Activated CD8-positive, alpha-beta memory T cell treated with anti-CD3 and anti-CD28 coated beads, Interleukin-2, amount 50 U/mL, for 48 hours (primary cell): ENCODE measurements around the gene PRPF8.
"Not testable (repeated sequence)": the region's sequence is repeated elsewhere in the genome, so short reads cannot be mapped to it uniquely, and the experiment has no call there.

Experiments used
- DNase-seq: peaks from one replicate; pipeline ENCODE4 v3.0.0-alpha.2; 2020

The PRPF8 gene

GRCh38 chr17:1688405-1688804, 3.7 kb upstream of the PRPF8 start:
- not testable (repeated sequence) for DNase-seq

- no peak for DNase-seq
Measured at GRCh38 chr17:1686086-1686485, 1.4 kb upstream of the PRPF8 start.

DNA sequence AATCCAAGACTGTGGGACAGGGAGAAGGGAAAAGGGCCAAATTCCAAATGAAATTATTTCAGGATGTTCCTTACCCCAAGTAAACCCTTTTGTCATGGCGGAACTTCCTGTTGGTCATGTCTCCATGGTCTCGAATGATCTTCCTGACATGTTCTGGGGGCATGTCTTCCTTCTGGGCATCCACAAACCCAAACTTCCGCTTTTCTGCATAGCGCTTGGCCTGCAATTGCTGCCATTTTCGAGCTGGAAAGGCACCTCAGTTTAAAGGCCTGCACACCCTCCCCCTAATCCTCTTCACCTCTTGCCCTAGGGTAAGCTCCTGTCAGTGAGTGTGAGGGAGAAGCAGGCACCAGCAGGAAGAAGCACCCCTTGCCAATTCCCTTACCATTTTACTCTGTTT, 1.2 kb downstream of the PRPF8 start:
- no peak for DNase-seq

DNA sequence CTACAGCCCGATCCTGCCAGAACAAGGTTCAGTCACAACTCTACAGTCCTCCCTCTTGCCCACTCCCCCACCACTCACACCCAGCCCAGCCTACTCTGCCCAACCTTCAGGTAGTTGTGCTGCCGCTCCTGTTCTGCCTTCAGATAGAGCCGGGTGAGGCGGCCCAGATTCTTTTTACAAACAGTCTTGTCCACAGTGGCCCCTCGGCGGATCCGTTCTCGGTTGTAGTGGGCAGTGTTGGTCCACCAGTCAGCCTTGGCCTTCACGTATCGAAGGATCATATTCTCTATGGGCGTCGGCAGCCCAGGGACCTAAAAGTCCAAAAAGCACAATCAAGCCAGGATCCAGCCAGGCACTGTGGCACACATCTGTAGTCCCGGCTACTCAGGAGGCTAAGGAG, 8.3 kb downstream of the PRPF8 start:
- no peak for DNase-seq

- no peak for DNase-seq
Measured at GRCh38 chr17:1673041-1673785, 11.5 kb downstream of the PRPF8 start.

DNA sequence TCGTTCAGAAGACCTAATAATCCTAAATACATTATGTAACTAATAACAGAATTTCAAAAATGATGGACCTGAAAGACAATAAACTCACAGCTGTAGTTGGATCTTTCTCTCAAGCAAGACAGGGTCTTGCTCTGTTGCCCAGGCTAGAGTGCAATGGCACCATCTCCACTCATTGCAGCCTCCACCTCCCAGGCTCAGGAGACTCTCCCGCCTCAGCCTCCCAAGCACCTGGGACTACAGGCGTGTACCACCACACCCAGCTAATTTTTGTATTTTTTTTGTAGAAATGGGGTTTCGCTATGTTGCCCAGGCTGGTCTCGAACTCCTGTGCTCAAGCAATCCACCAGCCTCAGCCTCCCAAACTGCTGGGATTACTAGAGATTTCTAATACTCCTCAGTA, 20.7 kb downstream of the PRPF8 start:
- DNase-seq, result not testable (repeated sequence)

DNA sequence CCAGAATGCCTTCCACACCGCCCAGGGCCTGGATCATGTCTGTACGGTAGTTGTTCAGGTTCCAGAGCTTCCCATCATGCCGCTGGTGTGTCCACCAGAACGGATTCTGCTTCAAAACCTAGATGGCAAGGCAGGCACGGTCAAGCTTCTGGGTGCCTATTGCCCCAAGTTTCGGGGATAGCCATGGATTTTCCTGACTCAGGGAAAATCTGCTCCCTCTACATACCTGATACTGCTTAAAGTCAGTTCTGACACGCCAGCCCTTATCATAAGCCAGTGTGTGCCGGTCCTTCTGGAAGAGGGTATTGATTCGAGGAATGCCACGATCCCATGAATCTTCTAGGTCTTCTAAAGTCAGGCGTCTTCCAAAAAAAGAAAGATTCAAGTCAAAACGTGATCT, 23.6 kb downstream of the PRPF8 start:
- no peak for DNase-seq

- DNase-seq, result no peak
Measured at GRCh38 chr17:1658100-1658499, 26.6 kb downstream of the PRPF8 start.

GRCh38 chr17:1653735-1654134, 30.9 kb downstream of the PRPF8 start:
- no peak for DNase-seq

- not testable (repeated sequence) for DNase-seq
Measured at GRCh38 chr17:1652794-1653193, 31.9 kb downstream of the PRPF8 start.

DNA sequence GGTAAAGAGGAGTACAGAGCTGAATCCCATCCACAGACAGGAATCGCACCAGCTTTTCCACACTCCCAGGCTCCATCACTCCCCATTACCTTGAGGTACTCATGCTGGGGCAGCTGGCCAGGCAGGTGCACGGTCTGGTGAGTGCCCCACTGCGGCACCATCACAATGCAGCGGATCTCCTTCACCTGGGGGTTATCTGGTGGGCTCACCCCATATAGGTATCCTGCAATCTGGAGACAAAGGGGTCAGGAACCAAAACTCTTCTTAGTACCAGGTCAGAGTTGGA, 33.2 kb downstream of the PRPF8 start:
- no peak for DNase-seq

GRCh38 chr17:1650731-1651558, 33.7 kb downstream of the PRPF8 start:
- no peak for DNase-seq

- DNase-seq, result no peak
Measured at GRCh38 chr17:1649844-1650501, 34.7 kb downstream of the PRPF8 start, which contains the start of gene RILP. Gene RILP (minus strand): TSS chr17:1649866. CDS start chr17:1649804, 62 bp downstream.

DNA sequence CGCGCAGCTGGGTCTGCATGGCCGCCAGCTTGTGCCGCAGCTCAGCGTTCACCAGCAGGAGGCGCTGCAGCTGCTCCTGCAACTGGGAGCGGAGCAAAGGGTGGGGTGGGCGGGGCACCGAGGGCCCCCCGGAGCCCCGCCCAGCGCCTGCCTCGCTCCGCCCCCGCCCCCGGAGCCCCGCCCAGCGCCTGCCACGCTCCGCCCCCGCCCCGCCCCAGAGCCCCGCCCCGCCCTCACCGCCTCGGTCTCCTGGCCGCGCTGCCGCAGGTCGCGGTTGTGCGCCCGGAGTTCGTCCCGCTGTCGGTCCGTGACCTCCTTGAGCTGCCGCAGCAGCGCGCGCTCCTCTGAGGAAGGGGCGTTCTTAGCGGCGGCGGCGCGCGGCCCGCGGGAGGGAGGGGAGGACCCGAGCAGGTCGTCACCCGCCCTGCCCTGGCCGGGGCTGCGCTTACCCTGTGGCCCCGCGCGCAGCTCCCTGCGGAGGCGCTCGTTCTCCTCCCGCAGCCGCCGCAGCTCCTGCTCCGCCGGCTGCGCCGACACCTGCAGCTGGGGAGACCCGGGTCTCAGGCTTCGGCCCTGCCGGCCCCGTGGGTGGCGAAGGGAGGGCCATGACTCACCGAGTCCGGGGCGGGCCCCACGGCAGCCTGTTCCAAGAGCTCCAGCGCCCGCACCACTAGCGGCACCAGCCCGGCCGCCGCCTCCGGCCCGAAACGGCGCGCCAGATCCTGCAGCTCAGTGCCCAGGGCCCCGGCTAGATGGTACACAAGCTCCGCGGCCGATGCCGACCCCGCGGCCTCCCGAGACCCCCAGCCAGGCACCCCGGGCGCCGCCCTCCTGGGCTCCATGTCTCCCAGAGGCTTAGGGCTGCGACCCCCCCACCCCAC, 35.5 kb downstream of the PRPF8 start:
- DNase-seq, result peak; percentile 98

DNA sequence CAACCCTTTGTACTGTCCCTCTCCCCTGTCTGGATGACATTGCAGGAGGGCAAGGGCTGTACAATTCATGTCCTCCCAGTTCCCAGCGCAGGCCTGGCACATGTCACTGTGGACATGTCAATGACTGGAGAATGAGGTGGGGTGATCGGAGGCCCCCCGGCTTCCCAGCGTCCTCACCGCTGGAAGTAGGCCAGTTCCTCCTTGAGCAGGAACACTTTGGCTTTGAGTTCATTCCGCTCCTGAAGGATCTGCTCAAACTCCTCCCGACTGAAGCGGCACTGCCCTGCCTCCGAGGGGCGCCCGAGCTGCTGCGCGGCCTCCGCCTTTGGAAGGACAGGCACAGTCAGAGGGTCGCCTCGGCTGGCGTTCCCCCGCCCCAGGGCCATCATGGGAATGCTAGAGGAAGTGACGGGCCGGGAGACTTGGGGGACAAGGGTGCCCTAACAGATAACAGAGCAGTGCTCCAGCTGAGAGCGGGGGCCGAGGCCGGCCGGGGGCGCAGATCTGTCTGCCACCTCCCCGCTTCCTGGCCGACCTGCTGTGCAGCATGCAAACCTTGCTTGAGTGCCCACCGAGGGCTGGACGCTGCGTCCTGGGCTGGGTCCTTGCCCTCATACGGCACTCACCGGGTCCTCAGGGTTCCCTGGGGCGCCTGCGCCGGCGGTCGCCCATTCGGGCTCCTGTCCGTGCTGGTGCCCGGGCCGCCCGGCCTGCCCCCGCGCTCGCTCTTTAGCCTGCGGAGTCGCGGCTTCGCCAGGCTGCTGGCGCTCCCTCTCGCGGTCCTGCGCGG, 36.3 kb downstream of the PRPF8 start:
- DNase-seq, result peak; percentile 71

- DNase-seq, result no peak
Measured at GRCh38 chr17:1647802-1648171, 36.9 kb downstream of the PRPF8 start.

GRCh38 chr17:1646199-1646875, 38.3 kb downstream of the PRPF8 start:
- no peak for DNase-seq

GRCh38 chr17:1645207-1646171, 39.2 kb downstream of the PRPF8 start, which contains the start of gene SCARF1:
Gene SCARF1 (minus strand): TSS chr17:1645732. CDS start chr17:1645697, 35 bp downstream.
- DNase-seq, result no peak

GRCh38 chr17:1644493-1645206, 40.0 kb downstream of the PRPF8 start:
- DNase-seq, result peak; percentile 71
